Right ventricle myocardium inferior (tissue), 1 donor: Measurements from ENCODE around the gene SERPINF2. TPM values are rescaled to one million over a fixed set of nuclear protein-coding genes. Genes with fewer than 3 reads are reported as not detected.
"Not testable (repeated sequence)": the region's sequence is repeated elsewhere in the genome, so short reads cannot be mapped to it uniquely, and the experiment has no call there.

Source experiments
- ATAC-seq: fragments of 200-7000 bp; cut with Tn5 transposase; one replicate; pipeline ENCODE4 v1.9.1; 2020; ENCODE audit warnings: mild to moderate bottlenecking, moderate library complexity
- DNase-seq: peaks from one replicate; pipeline ENCODE4 v3.0.0; 2021; ENCODE audit errors: missing footprints
- intact Hi-C: fragments of 100-400 bp; cut with DNase I; formaldehyde crosslinking; loops from one replicate; pipeline ENCODE4 v1.11.0; 2022
- total RNA-seq: library from RNA; stranded (reverse); fragmentation: NEBNext Ultra II Directional; extraction: Animal tissue kit (Norgen Biotek cat#: 25700); gene quantifications from one replicate; pipeline ENCODE4 v1.2.1, GENCODE V29; 2021
- donor health status: DM: no; HTN: yes; CAD: no; lungs with severe emphysema.

Gene SERPINF2
- total RNA-seq, 1 donor from 2014 or later = 0.73 TPM

DNA sequence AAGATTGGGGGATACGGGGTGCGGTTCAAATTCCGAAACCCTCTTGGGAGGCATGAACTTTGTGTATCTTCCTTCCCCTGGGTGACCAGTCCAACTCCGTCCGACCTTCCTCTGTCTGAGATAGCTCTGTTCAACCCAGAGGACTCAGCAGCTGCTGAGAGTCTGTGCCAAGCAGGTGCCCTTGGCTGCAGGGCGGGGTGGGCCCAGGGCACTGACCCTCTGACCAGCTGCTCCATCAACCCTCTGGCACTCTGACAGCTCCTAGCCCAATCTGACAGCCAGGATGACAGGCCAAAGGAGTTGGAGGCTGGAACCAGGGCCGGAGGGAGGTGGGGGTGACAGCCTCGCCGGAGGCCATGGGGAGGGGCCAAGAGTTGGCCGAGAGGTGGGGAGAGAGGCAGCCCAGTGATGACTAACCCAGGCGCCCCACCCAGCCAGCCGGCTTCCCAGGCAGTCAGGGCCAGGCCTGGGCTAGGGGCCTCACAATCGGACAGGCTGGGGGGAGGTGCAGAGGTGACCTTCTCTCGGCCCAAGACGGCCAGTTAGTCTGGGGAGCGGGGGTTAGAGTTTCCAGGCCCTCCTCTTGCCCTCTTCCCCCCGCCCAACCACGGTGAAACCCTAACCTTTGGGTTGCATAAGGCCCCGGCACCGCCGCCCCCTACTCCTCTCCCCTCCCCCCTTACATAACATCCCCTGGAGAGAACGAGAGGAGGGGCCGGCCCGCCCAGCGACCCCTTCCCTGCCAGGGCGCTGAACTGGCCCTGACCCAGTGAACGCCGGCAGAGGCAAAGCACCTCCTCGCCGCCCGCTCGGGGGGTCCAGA, 27.5 kb upstream of the SERPINF2 start:
- intact Hi-C loops = loop anchor here (1.0 to 5.0 kb wide), 3 partner anchors 46 to 327 kb away; partner anchors contain the start of genes OVCA2 and RILP
- ATAC-seq = peak; percentile 67

DNA sequence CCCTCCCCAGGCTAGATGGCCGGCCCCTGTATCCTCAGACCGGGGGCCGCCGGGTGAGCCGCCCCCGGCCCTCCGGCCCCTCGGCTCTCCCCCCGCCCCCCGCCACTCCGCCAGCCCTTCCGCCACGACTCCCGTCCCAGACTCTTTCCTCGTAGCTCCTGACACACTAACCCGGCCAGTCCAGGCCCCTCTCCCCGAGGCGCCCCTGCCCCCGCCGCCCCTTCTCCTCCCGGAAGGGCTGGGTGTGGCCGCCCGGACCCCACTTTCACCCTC, 26.9 kb upstream of the SERPINF2 start:
- intact Hi-C loops = loop anchor here (2.0 kb wide), 2 partner anchors 67 kb away; partner anchors contain the start of gene RILP
- ATAC-seq (no peak), DNase-seq (no peak)

More for the DNA sequence above, 27.5 kb upstream of the SERPINF2 start:
- peak; percentile 95 for DNase-seq

- intact Hi-C loops = loop anchor here (2.0 kb wide), 1 partner anchor 67 kb away; no protein-coding TSS in a partner anchor
- peak; percentile 80 for ATAC-seq
Measured at GRCh38 chr17:1716076-1716911, 26.4 kb upstream of the SERPINF2 start.

GRCh38 chr17:1716912-1717695, 25.6 kb upstream of the SERPINF2 start:
- intact Hi-C loops = loop anchor here (2.0 kb wide), 1 partner anchor 66 kb away; no protein-coding TSS in a partner anchor
- DNase-seq (peak; percentile 87), ATAC-seq (peak; percentile 61)

More at GRCh38 chr17:1716076-1716911, 26.4 kb upstream of the SERPINF2 start:
- DNase-seq = peak; percentile 100

- DNase-seq = no peak
- intact Hi-C loops = no loop called here
- ATAC-seq = no peak
Measured at GRCh38 chr17:1718362-1719165, 24.1 kb upstream of the SERPINF2 start.

- intact Hi-C loops = loop anchor here (5.0 kb wide), 3 partner anchors 41 to 146 kb away; partner anchors contain the start of gene SERPINF1
Measured at GRCh38 chr17:1720856-1721386, 21.8 kb upstream of the SERPINF2 start.

GRCh38 chr17:1722022-1722421, 20.6 kb upstream of the SERPINF2 start:
- not testable (repeated sequence) for DNase-seq, ATAC-seq
- intact Hi-C loops = loop anchor here (5.0 kb wide), 3 partner anchors 40 to 145 kb away; partner anchors contain the start of gene SERPINF1

More at GRCh38 chr17:1720856-1721386, 21.8 kb upstream of the SERPINF2 start:
- DNase-seq = no peak
- ATAC-seq = no peak

- intact Hi-C loops = loop anchor here (2.0 to 5.0 kb wide), 4 partner anchors 38 to 143 kb away; partner anchors contain the start of gene SERPINF1
- ATAC-seq (peak; percentile 82), DNase-seq (peak; percentile 97)
Measured at GRCh38 chr17:1724351-1724868, 18.3 kb upstream of the SERPINF2 start, which contains the start of gene WDR81. WDR81 (plus strand) TSS chr17:1724704; CDS start chr17:1724960, 256 bp downstream.

DNA sequence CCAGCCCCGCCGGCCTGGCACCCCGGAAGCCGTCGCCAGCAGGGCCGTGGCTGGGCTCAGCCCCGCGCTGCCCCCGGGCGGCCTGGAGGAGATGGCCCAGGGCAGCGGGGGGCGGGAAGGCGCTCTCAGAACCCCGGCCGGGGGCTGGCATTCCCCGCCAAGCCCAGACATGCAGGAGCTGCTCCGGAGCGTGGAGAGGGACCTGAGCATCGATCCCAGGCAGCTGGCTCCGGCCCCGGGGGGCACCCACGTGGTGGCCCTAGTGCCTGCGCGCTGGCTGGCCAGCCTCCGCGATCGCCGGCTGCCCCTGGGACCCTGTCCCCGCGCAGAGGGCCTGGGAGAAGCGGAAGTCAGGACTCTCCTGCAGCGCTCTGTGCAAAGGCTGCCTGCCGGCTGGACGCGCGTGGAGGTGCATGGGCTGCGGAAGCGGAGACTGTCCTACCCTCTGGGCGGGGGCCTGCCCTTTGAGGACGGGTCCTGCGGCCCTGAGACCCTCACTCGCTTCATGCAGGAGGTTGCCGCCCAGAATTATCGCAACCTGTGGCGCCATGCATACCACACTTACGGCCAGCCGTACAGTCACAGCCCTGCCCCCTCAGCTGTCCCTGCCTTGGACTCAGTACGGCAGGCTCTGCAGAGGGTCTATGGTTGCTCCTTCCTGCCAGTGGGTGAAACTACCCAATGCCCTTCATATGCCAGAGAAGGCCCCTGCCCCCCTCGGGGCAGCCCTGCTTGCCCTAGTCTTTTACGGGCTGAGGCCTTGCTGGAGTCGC, 17.6 kb upstream of the SERPINF2 start:
- ATAC-seq = peak; percentile 49
- intact Hi-C loops = loop anchor here (2.0 to 5.0 kb wide), 4 partner anchors 37 to 142 kb away; partner anchors contain the start of gene SERPINF1
- DNase-seq = peak; percentile 78

GRCh38 chr17:1725642-1726511, 16.8 kb upstream of the SERPINF2 start:
- intact Hi-C loops = loop anchor here (2.0 kb wide), 1 partner anchor 57 kb away; no protein-coding TSS in a partner anchor
- no peak for ATAC-seq
- peak; percentile 39 for DNase-seq

DNA sequence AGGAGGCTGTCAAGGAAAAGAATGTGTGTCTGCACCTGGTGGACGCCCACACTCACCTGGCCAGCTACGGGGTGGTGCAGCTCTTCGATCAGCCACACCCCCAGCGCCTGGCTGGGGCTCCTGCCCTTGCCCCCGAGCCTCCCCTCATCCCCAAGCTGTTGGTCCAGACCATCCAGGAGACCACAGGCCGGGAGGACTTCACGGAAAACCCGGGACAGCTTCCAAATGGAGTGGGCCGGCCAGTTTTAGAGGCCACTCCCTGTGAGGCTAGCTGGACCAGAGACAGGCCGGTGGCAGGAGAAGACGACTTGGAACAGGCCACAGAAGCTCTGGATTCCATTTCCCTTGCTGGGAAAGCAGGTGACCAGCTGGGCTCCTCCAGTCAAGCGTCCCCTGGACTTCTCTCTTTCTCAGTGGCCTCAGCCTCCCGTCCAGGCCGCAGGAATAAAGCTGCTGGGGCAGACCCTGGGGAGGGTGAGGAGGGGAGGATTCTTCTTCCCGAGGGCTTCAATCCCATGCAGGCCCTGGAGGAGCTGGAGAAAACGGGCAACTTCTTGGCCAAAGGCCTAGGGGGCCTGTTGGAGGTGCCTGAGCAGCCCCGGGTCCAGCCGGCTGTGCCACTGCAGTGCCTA, 15.9 kb upstream of the SERPINF2 start:
- ATAC-seq (no peak), DNase-seq (peak; percentile 1)
- intact Hi-C loops = no loop called here

DNA sequence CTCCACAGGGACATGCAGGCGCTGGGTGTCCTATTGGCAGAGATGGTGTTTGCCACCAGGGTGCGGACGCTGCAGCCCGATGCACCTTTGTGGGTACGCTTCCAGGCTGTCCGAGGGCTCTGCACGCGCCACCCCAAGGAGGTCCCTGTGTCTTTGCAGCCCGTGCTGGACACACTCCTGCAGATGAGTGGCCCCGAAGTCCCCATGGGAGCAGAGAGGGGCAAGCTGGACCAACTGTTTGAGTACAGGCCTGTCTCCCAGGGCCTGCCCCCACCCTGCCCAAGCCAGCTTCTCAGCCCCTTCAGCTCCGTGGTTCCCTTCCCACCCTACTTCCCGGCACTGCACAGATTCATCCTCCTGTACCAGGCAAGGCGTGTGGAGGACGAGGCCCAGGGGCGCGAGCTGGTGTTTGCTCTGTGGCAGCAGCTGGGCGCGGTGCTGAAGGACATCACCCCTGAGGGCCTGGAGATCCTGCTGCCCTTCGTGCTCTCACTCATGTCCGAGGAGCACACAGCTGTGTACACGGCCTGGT, 15.3 kb upstream of the SERPINF2 start:
- DNase-seq (no peak), ATAC-seq (no peak)
- intact Hi-C loops = no loop called here

DNA sequence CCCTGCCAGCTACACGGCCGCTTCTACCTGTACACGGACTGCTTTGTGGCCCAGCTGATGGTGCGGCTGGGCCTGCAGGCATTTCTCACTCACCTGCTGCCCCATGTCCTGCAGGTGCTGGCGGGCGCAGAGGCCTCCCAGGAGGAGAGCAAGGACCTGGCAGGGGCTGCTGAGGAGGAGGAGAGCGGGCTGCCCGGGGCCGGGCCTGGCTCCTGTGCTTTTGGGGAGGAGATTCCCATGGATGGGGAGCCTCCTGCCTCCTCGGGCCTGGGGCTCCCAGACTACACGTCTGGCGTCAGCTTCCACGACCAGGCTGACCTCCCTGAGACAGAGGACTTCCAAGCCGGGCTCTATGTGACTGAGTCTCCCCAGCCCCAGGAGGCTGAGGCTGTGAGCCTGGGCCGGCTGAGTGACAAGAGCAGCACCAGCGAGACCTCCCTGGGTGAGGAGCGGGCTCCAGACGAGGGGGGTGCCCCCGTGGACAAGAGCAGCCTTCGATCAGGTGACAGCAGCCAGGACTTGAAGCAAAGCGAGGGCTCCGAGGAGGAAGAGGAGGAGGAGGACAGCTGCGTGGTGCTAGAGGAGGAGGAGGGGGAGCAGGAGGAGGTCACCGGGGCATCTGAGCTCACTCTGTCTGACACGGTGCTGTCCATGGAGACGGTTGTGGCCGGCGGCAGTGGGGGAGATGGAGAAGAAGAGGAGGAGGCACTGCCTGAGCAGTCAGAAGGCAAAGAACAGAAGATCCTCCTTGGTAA, 14.6 kb upstream of the SERPINF2 start:
- intact Hi-C loops = no loop called here
- ATAC-seq = no peak
- peak; percentile 59 for DNase-seq

GRCh38 chr17:1729966-1730325, 12.7 kb upstream of the SERPINF2 start:
- DNase-seq (no peak), ATAC-seq (peak; percentile 16)
- intact Hi-C loops = no loop called here
